ENCODE measurements around the gene GNAZ.

GNAZ gene

DNA sequence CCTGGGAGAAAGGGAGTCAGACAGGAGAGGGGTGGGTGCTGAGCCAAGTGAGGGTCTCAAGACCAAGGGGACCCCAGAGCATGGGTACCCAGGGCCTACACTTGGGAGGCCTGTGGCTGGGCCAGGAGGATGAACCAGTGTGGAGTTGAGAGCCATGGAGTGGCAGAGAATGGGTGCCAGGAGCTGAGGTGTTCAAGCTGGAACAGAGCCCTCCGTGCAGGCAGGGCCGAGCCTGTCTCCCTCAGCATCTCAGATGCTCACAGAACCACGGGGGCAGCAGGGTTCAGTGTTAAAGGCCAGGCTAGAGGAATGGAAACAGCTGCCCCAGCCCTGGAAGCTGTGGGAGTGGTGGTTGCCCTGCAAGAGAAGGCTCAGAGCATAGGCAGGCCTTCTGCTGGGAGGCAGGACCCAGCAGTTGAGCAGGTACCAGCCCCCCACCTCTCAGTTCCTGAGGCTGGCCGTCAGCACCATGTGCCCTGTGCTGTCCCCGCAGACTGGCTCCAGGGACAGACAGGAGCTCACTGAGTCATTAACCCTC lies 39.2 kb downstream of the GNAZ start:
- DNase-seq: no peak

DNA sequence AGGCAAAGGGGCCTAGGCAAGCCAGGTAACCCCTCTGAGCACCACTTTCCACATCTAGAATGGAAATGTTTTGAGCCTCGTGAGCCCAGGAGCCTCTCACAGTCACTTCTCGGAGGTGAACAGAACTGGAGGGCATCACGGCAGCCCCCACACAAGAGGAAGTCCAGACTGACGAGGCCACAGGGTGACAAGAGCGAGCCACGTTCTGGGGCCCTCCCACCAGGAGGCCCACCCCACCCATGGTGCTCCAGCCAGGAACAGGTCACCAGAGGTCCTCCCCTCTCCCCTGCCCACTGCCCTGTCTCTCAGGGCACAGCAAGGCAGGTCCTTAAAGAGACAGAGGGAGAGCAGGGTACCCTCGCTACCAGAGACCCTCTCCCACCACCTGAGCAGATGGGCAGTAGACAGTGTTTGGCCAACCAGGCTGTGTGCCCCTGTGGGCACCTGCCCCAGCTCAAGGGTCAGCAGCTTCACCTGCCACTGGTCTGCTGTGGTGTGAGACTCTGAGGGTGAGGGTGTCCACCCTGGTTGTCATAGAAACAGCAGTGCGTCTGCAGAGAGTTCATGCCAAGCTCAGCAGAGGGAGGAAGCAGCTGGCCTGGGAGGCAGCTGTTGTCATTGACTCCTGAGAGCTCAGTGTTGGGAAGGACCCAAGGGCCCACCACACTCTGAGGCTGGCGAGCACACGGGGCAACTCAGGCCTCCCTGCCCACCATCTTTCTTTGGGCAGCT lies 40.0 kb downstream of the GNAZ start:
- DNase-seq: no peak

DNA sequence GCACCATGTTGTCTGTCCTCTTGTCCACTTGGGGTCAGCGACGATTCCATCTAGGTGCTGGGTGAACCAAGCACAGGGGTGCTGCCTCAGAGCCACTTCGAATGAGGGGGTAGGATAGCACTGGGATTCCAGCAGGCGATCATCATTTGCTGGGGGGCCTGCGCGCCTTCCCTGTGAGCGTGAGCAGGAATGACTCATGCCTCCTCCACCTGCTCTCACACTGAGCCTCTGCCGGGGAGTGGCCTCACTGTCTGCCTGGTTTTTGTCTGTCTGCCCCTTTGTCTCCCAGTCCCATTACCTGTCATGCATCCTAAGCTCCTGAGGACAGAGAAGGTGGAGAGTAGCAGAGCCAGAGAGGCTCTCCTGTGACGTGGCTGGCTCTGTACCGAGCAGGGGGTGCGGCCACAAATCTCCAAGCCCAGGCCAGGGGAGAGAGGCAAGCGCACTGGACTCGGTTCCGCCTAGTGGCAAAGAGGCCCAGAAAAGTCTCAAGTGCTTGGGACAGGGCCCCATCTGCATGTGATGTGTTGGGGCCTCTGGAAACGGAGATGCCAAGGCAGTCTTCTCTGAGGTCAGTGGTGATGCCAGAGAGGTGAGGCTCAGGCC lies 40.7 kb downstream of the GNAZ start:
- no peak for DNase-seq

DNA sequence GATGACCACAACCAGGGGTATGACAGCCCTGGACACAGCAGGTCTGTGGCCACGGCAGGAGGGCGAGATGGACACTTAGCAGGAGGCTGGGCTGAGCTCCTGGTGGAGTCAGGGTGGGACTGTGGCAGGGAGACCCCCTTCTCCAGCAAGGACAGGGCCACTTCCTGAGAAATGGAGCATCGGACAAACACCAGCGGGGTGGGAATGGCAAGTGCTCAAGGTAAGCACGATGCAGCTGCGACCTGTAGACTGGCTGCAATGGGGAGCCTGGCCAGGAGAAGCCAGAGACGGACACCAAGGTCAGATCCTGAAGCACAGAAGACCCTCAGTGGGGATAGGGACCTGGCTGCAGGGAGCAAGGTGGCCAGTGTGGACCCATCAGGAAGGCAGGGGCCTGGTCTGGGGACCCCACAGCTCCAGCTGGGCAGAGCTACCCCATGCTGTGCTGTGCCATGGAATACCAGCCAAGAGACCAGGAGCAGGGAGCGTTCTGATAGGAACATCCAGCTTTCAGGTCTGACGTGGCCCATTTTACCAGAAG lies 42.2 kb downstream of the GNAZ start:
- DNase-seq: no peak

DNA sequence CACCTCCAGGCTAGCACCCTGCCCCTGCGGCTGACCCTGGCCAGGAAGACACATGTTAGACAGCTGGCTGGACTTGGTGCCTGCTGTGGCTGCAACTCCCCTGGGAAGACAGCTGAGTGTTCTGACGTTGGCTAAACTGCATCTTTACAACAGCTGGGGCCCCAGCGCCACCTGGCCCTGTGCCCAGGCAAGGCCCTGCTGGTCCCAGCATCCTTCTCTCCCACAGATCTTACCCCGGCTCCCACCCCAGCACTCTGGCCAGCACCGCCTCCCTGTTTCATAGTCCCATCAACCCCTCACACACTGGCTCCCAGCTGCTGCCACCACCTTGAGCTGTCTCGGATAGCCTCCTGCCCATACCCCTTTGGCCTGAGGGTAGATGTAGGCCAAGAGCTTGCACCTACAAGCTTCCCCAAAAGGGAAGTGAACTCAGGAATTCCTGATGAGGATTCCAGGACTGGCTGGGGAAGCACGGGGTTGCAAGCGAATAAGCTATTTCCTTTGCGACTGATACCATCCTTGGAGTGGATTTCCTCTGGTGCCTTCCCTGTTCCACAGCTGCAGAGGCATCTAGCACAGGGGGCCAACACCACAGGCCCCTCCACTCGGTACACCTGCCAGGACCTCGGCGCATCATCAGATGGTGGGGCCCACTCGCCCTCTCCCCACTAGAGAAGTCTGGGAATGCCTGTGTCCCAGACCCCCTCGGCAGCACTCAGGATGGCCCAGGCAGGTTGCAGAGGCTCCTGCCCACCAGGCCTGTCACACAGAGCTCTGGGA lies 42.9 kb downstream of the GNAZ start:
- DNase-seq: no peak

DNA sequence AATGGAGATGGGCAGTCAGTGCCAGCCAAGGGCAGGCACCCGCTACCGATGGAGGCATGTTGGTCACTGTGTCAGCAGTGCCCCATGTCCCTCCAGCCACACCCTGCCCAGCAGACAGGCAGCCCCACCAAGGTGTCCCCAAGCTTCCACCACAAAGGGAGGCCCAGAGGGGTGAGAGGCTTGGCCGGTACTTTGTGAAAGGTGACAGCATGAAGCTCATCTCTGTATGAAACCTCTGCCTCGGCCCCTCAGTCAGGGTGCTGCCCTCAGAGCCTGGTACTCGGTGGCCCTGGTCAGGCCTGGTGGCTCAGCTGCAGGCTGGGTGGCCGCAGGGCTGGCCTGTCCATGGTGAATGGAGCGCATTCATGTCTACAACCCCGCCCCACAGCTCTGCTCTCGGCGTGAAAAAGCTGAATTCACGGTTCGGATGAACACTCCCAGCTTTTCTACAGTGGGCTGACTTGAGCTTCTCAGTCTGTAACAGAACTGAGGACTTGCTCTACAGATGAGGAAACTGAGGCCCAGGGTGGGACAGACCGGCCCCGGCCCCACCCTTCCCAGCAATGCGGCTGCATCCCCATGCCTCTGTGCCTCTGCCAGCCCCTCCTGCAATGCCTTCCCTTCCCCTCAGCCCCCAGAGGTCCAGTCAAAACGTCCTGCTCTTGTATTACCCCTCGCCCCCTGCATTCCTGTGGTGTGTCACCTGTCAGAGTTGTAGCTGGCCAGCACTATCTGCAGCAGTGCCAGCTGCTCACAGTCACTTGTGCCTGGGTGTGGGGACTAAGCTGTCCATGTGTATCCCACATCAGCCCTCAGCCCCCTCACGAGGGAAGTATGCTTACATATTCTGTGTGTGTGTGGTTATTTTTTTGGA lies 43.8 kb downstream of the GNAZ start:
- DNase-seq: no peak

DNA sequence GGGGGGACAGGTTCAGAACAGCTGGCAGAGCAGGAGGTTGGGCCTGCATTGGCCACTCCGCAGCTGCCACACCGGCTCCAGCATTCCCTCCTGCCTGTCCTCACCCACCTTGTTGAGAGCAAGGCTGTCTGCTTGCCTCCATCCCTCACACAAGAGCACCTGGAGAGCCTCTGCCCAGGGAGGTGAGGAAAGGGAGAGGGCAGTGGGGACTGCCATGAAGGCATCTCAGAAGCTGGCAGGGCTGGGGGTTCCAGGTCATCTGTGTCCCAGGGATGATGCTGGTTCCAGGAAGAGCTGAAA lies 44.4 kb downstream of the GNAZ start:
- DNase-seq: no peak

DNA sequence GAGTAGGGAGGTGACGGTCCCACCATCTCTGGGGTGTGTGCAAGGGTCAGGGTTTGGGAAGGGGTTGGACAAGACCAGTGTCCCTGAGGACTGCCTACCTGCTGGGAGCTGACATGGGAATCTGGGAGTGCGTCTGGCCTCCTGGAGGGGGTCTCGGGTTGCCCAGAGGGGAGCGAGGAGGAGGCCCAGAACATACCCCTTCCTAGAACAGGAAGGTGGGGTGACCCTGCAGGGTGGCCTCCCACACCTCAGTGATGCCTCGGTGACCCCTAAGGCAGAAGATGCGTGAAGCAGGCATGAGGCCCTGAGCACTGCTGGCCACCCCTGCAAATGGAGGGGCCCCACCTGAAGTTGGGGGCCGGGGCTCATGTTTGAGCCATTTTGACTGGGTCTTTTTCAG lies 45.0 kb downstream of the GNAZ start:
- DNase-seq: no peak

DNA sequence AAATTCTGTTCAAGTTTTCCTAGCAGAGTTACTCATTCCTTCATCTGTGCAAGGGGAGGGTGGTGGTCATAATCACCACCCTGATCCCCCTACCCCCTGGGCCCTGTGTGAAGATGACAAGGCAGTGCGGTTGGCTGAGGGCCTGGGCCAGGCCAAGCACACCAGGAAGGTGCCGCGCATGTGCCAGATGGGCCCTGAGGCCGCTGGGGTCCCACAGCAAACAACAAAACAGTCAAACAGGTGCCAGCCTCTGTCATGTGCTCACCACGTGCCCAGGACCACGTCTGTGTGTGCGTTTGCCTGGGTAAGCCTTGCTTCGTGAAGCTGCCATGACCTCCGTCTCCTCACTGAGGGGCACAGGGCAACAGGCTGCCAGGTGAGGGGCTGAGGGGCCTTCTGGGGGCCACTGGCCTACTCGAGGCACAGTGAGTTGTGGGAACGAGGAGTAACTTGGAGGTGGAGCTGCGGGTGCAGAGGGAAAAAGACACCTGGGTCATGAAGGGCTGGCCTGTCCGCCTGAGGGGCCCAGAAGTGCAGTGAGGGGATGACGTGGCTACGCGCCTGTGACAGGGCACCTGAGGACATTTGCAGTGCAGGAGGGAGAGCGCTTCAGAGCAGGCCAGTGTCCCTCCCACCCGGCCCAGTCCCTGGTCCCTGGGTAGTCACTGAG lies 45.6 kb downstream of the GNAZ start:
- DNase-seq: no peak

DNA sequence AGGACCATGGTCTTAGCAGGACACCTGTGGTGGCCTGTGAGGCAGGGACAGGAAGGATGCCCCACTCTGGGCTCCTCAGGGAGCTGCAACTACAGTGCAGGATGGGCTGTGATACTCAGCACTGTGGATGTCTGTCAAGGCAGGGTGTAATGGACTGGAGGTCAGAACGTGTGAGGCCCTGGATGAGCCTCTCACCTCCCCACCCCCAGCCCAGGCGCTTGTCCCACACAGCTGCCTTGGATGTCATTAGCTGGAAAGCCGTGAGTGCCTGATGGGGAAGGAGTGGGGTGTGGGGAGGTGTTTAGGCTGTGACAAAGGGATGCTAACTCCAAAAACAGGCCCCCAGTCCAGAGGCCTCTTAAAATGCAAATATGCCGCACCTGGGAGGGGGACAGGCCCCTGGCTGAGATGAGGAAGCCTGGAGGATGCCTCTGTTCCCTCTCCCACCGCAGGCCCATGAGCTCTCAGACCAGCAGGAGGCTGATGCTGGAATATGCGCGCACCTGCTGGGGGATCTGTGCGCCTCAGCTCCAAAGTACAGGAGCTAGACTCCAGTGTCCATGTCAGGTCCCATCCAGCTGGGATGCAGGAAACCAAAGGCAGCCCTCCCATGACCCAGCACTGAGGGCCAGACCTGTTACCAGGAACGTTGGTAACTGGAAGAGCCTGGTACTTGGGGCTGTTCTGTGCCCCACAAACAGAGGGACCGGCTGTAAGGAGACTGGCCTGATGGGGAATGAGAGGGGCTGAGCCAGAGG lies 46.4 kb downstream of the GNAZ start:
- no peak for DNase-seq

DNA sequence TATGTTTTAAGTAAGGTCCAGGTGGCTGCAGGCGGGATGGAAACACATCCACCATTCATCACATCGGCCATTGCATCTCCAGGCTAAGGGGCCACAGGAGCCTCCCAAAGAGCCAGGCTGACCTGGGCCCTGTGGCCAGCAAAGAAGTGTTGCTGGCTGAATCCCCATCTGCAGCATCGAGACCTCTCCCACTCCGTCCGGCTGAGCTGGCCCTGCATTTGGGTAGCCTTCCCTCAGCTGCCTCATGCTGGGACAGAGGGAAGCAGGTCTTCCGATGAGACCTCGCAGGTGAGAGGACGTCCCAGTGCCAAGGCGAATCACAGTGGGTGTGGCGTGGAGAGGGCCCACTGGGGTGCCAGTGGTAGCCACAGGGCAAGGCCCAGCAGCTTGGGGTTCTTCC lies 47.0 kb downstream of the GNAZ start:
- no peak for DNase-seq

DNA sequence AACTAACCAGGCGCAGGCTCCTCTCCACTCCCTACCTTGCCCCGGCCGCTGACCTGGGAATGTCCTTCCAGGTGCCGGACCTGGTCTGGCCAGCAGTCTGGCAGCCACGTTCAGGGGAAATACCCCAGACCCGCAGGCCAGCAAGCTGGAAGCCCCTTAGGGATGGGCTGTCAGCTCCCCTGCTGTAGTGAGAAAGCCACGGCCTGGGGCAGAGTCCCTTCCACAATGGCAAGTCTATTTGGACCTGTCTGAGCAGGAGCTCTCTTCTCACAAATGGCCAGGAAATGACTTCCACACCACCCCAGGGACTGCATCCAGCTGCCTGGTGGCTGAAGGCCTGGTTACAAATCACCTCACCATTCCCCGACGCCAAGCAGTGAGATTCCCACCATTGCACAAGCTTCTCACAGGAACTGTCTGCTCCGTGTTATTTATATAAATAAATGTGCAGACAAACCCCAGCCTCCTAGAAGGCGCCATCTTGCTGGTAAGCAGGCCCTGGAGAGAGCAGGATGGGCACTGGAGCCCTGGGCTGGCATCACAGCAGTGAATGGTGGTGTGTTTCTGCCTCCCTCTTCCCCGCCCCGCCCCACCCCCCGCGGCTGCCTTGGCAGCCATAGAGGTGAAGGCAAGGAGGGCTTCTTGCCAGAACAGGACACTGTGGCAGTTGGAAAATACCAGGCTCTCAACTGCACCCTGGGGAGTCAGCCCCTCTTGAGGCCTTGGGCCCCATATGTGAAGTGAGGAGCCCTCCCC lies 47.8 kb downstream of the GNAZ start:
- no peak for DNase-seq

DNA sequence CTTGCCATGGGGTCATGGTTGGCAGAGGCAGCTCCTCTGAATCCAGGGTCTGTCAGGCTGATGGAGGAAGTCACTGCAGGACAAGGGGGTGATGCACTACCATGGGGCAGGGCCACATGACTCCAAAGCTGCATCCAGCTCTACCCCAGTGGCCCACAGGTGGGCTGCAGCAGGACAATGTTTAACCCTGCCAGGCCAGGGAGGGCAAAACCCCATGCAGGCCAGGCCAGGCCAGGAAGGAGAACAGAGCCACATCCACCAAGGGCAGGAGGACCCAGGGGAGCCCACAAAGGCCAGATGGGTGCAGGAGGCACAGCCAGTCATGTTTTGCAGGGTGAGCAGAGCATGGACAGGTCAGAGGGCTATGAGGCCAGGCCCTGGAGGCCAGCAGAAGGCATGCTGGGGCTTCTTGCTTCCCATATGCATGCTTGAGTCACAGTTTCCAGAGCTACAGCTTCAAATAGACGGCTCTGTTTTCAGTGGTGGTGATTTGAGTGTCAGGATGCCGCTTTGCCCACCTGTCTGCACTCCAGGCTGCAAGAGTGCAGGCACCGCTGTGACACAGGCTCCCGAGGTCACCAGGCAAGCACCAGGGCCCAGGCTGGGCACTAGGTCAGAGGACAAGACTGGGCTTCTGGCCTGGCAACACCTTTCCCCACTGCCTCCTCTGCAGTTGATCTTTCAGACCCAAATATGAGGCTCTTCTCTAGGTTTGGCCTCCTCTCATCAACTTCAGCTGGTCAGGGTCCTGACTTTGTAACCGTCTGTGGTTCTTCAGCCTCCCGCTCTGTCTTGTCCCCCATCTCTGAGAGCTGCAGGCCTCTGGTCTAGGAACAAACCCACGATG lies 48.6 kb downstream of the GNAZ start:
- no peak for DNase-seq

DNA sequence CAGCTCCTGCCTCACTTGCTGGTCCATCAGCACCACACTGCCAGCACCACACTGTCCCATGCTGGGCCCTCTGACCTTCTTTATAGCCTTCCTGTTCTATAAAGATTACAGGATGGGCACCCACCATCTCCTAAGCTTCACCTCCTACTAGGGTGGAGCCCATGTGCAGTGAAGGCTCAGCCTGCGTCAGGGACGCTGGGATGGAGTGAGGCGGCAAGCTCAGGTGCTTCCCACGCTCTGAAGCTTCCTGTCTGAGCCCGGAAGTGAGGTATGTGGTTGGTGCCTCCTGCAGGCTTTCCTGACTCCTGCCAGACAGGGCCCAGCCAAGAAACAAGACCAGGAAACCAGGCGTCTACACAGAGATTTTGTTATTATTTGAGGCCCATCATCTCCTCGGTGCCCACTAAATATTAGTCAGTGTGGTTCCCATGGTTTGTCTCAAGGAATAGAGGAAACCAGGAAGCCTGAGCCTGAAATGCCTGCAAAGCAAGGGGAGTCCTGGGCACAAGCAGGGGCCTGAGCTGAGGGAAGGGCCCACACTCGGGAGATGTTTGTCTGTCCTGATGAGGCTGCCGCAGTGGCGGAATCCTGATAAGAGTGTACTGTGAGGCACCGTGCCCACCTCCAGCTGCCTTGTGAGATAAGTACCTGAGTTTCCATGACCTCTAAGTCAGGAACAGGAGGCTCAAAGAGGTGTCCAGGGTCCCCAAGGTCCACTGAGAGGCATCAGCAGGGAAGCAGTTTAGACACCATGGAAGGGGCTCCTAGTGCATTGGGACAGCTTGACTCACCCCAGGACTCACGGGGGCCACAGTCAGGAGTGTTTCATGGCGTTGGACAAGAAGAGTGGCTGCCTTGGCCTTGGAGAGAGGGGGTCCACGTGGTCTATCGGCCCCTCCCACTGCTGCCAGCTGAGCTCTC lies 49.4 kb downstream of the GNAZ start:
- peak; percentile 47 for DNase-seq

DNA sequence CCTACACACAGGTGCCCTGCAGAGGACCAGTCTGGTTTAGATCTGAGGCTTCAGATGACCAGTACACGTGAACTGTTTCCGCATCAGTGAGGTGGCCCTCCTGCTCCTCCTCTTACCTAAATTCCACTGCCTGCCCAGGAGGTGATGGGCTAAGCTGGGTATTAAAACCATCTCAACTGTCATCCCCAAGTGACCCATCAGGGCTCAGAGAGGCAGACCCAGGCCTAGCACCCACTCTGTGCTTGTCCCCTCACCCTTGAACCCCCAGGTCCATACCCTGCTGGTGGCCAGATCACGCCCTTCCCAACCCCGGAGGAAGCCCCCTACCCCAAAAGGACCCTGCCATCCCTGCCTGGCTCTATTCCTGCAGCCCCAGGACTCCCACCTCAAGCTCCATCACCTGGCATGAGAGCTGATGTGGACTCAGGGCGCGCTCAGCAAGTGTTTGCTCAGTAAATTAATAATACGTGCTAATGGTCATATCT lies 50.1 kb downstream of the GNAZ start:
- no peak for DNase-seq

DNA sequence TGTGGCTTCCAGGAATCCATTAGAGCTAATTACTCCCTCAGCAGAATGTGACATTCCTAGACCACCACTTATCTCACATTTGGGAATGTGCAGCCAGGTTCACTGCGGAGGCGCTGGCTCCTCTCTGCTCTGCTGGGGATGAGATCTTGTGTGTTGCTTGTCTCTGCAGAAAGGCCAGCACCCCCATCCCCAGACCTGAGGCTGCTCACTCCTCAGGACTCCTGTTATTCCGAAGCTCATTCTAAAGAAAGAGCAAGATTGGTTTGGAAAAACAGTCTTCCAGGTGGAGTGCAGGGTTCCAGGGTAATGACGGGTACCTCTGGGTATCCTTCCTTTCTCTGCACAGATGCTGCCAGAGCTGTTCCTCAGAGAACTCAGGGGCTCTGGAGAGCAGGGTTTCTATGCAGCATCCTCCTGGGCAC lies 50.7 kb downstream of the GNAZ start:
- no peak for DNase-seq

DNA sequence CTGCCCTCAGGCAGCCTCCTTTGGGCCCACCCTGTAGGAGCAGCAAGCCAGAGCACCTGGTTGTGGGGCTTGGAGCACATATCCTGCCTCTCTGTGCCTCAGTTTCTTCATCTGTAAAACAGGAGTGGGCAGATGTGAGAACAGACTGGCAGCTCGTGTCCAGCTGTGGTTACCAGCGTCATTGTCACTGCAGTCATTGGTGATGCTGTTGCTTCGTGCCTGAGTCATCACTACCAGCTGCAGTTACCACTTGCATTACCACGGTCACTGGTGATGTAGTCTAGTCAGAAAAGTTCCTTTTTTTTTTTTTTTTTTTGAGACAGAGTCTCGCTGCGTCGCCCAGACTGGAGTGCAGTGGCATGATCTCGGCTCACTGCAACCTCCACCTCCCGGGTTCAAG lies 51.1 kb downstream of the GNAZ start:
- DNase-seq: no peak

DNA sequence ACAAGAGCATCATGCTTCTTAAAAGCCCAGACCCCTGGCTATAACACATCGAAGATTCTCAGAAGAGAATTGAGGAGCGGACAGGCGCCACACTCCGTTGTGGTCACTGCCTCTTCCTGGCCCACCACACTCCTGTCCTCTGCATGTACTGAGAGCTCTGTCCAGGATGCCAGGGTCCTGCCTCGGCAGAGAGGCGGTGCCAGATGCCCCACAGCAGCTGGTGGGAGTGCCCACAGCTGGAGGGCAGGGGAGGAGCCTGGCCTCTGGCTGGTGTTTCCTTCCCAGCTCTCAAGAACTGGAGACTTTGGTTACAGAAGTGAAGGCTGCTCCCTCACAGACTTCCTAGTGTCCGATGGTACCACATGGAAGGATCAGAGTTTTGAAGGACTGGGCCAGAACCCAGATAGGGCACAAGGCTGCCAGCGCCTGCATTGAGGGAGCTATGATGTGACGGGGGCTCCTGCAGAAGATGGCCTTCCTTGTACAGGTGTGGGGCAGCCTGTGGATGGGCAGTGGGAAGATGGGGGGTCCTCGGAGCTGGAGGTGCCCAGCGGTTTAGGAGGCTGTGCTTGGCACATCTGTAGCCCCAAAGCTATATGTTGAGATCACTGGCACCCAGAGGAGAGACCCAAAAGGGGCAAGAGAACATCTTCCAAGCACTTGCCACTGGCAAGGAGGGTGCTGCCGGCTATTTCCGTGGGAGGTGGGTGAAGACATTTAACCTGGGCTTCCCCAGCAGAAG lies 52.1 kb downstream of the GNAZ start:
- DNase-seq: no peak

Data from activated CD4-positive, alpha-beta T cell treated with anti-CD3 and anti-CD28 coated beads, Interleukin-2, amount 50 U/mL, for 1 hour (primary cell).